ENCODE results near the gene LRRC70.

- TF ChIP-seq CTCF (IDR thresholded peaks at IDR 0.05), result no peak
- no peak for TF ChIP-seq POLR2A (IDR thresholded peaks at IDR 0.05)
- no peak for TF ChIP-seq POLR2AphosphoS5 (IDR thresholded peaks at IDR 0.05)
- no peak for TF ChIP-seq EP300 (IDR thresholded peaks at IDR 0.05)
These were observed 10.5 kb upstream of the LRRC70 start for GRCh38 chr5:62568143-62568542.

Data from upper lobe of left lung (tissue), 4 donors.